Loucy (cell line): ENCODE results near the gene BMI1.
"Not testable (repeated sequence)": the region's sequence is repeated elsewhere in the genome, so short reads cannot be mapped to it uniquely, and the experiment has no call there.

Experiments used
- H2AFZ ChIP-seq: fragments of 200-600 bp; sonication (generic); 2 replicates; pipeline ENCODE4 v1.6.0; 2016; ENCODE audit warnings: antibody characterized with exemption, mild to moderate bottlenecking, low read length, moderate library complexity
- H3F3A ChIP-seq: fragments of 200-600 bp; 2 replicates; pipeline ENCODE4 v1.6.0; 2016; ENCODE audit warnings: antibody characterized with exemption, low read depth, mild to moderate bottlenecking
- H3K27me3 ChIP-seq: fragments of 200-600 bp; sonication (generic); 2 replicates; pipeline ENCODE4 v1.6.1; 2014; ENCODE audit warnings: low read length, mild to moderate bottlenecking; ENCODE audit not compliant: insufficient read depth, poor library complexity, severe bottlenecking
- H3K36me3 ChIP-seq: fragments of 200-600 bp; sonication (generic); 2 replicates; pipeline ENCODE4 v1.6.1; 2016; ENCODE audit warnings: low read length; ENCODE audit not compliant: insufficient read depth
- H3K4me1 ChIP-seq: fragments of 200-600 bp; sonication (generic); 2 replicates; pipeline ENCODE4 v1.5.1; 2014; ENCODE audit warnings: low read length, mild to moderate bottlenecking; ENCODE audit not compliant: insufficient read depth, poor library complexity, severe bottlenecking
- H3K4me2 ChIP-seq: fragments of 200-600 bp; sonication (generic); 2 replicates; pipeline ENCODE4 v1.6.0; 2014; ENCODE audit warnings: antibody characterized with exemption, low read length, low read depth, mild to moderate bottlenecking; ENCODE audit not compliant: poor library complexity, severe bottlenecking
- H3K4me3 ChIP-seq: fragments of 200-600 bp; sonication (generic); 2 replicates; pipeline ENCODE4 v1.5.1; 2014; ENCODE audit warnings: low read length, mild to moderate bottlenecking, mixed read lengths; ENCODE audit not compliant: poor library complexity, severe bottlenecking
- H3K79me2 ChIP-seq: fragments of 200-600 bp; sonication (generic); 2 replicates; pipeline ENCODE4 v1.6.1; 2014; ENCODE audit warnings: low read length; ENCODE audit not compliant: insufficient read depth
- H3K9ac ChIP-seq: fragments of 200-600 bp; sonication (generic); 2 replicates; pipeline ENCODE4 v1.6.0; 2014; ENCODE audit warnings: mild to moderate bottlenecking, low read depth, low read length, moderate library complexity; ENCODE audit not compliant: poor library complexity, severe bottlenecking
- H3K9me2 ChIP-seq: fragments of 200-600 bp; sonication (generic); replicated peaks from 2 replicates; pipeline ENCODE4 v1.6.1; 2016; ENCODE audit warnings: low read depth, low read length, mixed read lengths
- H3K9me3 ChIP-seq: fragments of 200-600 bp; sonication (generic); 2 replicates; pipeline ENCODE4 v1.6.1; 2014; ENCODE audit warnings: mild to moderate bottlenecking, antibody characterized with exemption, low read length, low read depth; ENCODE audit not compliant: insufficient read depth
- H4K20me1 ChIP-seq: fragments of 200-600 bp; sonication (generic); 2 replicates; pipeline ENCODE4 v1.6.0; 2014; ENCODE audit warnings: antibody characterized with exemption, low read length, mild to moderate bottlenecking; ENCODE audit not compliant: insufficient read depth, poor library complexity, severe bottlenecking
- EZH2phosphoT487 ChIP-seq: fragments of 200-600 bp; IDR thresholded peaks from 2 replicates; pipeline ENCODE4 v1.6.1; 2018; ENCODE audit warnings: antibody characterized with exemption, mild to moderate bottlenecking, moderate library complexity, borderline replicate concordance
- TF ChIP-seq, protein P1 (sequence below): fragments of 200-600 bp; sonication (generic); conservative IDR thresholded peaks from 2 replicates; pipeline ENCODE4 v1.5.1; 2014; ENCODE audit warnings: mild to moderate bottlenecking, antibody characterized with exemption, low read length

BMI1 gene

DNA sequence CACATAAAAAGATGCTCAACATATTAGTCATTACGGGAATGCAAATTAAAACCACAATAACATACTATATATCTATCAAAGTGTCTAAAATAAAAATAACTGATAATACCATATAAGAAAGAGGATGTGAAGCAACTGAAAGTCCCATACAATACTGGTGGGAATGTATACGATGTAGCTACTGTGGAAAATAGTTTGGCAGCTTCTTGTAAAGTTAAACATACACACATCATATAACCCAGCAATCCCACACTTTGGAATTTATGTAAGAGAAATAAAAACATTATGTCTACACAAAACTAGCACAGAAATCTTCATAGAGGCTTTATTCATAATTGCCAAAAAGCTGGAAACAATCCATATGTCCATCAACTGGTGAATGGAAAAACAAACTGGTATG, 15.2 kb upstream of the BMI1 start:
- peaks cover 25% of the 10 kb centered on the region for H3K4me1 ChIP-seq
- H3K4me2 ChIP-seq: no peak overlapping the region
- no peaks in the 10 kb centered on the region for H3K36me3 ChIP-seq
- H3K79me2 ChIP-seq: peaks cover 13% of the 10 kb centered on the region
- H3K4me3 ChIP-seq: no peak overlapping the region
- H2AFZ ChIP-seq: no peak overlapping the region
- no peaks in the 10 kb centered on the region; the same call in 1 of the 2 replicates for H3K9me3 ChIP-seq
- H3K27me3 ChIP-seq: no peaks in the 10 kb centered on the region
- H4K20me1 ChIP-seq: no peaks in the 10 kb centered on the region
- no peak for TF ChIP-seq EZH2phosphoT487
- TF ChIP-seq, protein P1, sequence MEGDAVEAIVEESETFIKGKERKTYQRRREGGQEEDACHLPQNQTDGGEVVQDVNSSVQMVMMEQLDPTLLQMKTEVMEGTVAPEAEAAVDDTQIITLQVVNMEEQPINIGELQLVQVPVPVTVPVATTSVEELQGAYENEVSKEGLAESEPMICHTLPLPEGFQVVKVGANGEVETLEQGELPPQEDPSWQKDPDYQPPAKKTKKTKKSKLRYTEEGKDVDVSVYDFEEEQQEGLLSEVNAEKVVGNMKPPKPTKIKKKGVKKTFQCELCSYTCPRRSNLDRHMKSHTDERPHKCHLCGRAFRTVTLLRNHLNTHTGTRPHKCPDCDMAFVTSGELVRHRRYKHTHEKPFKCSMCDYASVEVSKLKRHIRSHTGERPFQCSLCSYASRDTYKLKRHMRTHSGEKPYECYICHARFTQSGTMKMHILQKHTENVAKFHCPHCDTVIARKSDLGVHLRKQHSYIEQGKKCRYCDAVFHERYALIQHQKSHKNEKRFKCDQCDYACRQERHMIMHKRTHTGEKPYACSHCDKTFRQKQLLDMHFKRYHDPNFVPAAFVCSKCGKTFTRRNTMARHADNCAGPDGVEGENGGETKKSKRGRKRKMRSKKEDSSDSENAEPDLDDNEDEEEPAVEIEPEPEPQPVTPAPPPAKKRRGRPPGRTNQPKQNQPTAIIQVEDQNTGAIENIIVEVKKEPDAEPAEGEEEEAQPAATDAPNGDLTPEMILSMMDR: no peak
- H3F3A ChIP-seq: no peaks in the 10 kb centered on the region
- H3K9ac ChIP-seq: no peak overlapping the region
- H3K9me2 ChIP-seq: no peaks in the 10 kb centered on the region

DNA sequence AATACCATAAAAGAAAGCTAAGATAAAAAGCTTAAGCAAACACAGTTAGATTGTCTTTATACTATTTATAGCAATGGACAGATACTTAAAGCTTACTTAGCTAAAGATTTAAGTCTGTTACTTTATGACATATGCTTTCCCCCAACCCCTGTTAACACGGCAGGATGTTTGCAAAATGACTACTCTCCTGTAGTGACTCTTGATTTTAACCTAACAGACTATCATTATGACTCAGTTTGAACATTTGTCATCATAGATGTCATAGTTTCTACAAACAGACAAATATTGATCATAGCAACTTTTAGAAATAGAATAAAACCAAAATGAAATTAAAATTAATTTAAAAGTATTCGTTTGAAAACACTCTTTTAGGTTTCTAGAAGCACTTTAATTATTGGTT, 12.5 kb upstream of the BMI1 start:
- H3K9ac ChIP-seq: peak overlapping the region; percentile 94
- peaks cover 40% of the 10 kb centered on the region for H3K4me1 ChIP-seq
- H3K4me2 ChIP-seq: peak overlapping the region; percentile 72
- no peaks in the 10 kb centered on the region for H3K36me3 ChIP-seq
- TF ChIP-seq, protein P1: no peak
- no peak for TF ChIP-seq EZH2phosphoT487
- peak overlapping the region; percentile 55 for H3K4me3 ChIP-seq
- H3F3A ChIP-seq: no peaks in the 10 kb centered on the region
- H3K9me2 ChIP-seq: no peaks in the 10 kb centered on the region
- H2AFZ ChIP-seq: no peak overlapping the region
- H3K79me2 ChIP-seq: peaks cover 34% of the 10 kb centered on the region
- no peaks in the 10 kb centered on the region for H3K27me3 ChIP-seq
- H4K20me1 ChIP-seq: no peaks in the 10 kb centered on the region
- H3K9me3 ChIP-seq: no peaks in the 10 kb centered on the region; the same call in 1 of the 2 replicates

DNA sequence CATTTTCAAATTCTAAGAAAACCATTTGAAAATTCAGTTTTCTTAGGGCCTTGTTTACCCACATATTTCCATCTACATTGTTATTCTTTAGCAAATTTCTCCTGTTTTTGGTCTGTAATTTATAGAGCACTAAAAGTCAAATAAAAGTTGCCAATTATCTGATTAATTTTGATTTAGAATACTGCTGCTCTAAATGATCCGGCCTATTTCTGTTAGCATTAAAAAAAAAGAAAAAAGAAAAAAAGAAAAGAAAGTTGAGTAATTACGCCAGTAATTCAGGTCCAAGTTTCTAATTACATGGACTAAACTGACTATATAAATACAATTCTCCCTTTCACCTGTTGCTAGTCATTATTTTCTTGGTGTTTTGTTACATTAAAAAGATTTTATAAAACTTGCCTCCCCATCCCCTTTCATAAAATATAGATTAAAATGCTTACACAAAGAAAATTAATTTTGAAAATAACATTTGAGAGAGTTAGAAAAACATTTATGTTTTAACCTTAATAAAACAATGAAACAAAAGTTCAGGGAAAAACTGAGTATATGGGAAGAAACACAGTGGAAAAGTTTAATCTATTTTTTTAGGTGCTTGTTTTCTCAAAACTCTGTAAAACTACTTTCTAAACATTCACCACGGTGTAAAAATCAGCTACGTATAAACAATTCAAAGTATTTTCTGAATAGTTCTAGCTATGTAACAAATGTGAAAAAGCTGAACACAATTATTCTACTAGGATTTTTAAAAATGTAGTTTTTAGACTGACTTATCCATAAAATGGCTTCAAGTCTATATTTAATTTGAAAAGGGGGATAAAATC, 11.5 kb upstream of the BMI1 start:
- Histone ChIP-seq H3K4me3 (peak overlapping the region; percentile 55), H2AFZ (no peak overlapping the region), H3K36me3 (no peaks in the 10 kb centered on the region), H3K4me2 (peak overlapping the region; percentile 72), H3K9me2 (no peaks in the 10 kb centered on the region), H3K9me3 (no peaks in the 10 kb centered on the region), H3F3A (no peaks in the 10 kb centered on the region), H4K20me1 (no peaks in the 10 kb centered on the region), H3K9ac (peak overlapping the region; percentile 94), H3K79me2 (peaks cover 44% of the 10 kb centered on the region), H3K4me1 (peaks cover 48% of the 10 kb centered on the region), H3K27me3 (no peaks in the 10 kb centered on the region)
- no peak for TF ChIP-seq EZH2phosphoT487
- TF ChIP-seq, protein P1: no peak

DNA sequence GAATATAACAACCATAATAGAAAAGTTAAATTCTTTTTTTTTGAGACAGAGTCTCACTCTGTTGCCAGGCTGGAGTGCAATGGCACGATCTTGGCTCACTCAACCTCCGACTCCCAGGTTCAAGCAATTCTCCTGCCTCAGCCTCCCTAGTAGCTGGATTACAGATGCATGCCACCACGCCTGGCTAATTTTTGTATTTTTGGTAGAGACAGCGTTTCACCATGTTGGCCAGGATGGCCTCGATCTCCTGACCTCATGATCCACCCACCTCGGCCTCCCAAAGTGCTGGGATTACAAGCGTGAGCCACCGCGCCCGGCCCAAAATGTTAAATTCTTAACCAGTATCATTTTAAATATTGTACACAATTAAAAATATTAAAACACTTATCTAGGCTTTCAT, 10.9 kb upstream of the BMI1 start:
- Histone ChIP-seq H3K4me1 (peaks cover 54% of the 10 kb centered on the region), H3K4me3 (peak overlapping the region; percentile 57), H3K9ac (peak overlapping the region; percentile 94), H3K4me2 (peak overlapping the region; percentile 72), H3K79me2 (peaks cover 50% of the 10 kb centered on the region)
- H2AFZ ChIP-seq, H3K27me3 ChIP-seq, H3F3A ChIP-seq, H3K9me3 ChIP-seq, H3K36me3 ChIP-seq, H4K20me1 ChIP-seq, H3K9me2 ChIP-seq: not testable (repeated sequence)
